ENCODE measurements around the gene STMN3.

The STMN3 gene

GRCh38 chr20:63685269-63686026, 32.2 kb upstream of the STMN3 start:
- no peak for TF ChIP-seq CTCF (IDR thresholded peaks at IDR 0.05; ENCODE audit: low read depth, low read length)
- DNase-seq = no peak
- H3K9me3 ChIP-seq (ENCODE audit: severe bottlenecking) = no peaks in the 10 kb centered on the region
- no peak overlapping the region for H3K27ac ChIP-seq
- no peaks in the 10 kb centered on the region for H3K27me3 ChIP-seq (ENCODE audit: insufficient read depth, low read depth, severe bottlenecking)
- peaks cover 9% of the 10 kb centered on the region for H3K36me3 ChIP-seq
- no peak overlapping the region for H3K4me3 ChIP-seq (ENCODE audit: low read depth, low read length)

- Histone ChIP-seq H3K27me3 (ENCODE audit: insufficient read depth, low read depth, severe bottlenecking) (no peaks in the 10 kb centered on the region), H3K27ac (no peak overlapping the region), H3K36me3 (peaks cover 16% of the 10 kb centered on the region), H3K9me3 (ENCODE audit: severe bottlenecking) (no peaks in the 10 kb centered on the region), H3K4me3 (ENCODE audit: low read depth, low read length) (no peak overlapping the region)
- no peak for DNase-seq
- TF ChIP-seq CTCF (IDR thresholded peaks at IDR 0.05; ENCODE audit: low read depth, low read length) = no peak
Measured at GRCh38 chr20:63682384-63683139, 29.3 kb upstream of the STMN3 start.

GRCh38 chr20:63681609-63682142, 28.5 kb upstream of the STMN3 start:
- H3K27ac ChIP-seq = no peak overlapping the region
- no peaks in the 10 kb centered on the region for H3K9me3 ChIP-seq (ENCODE audit: severe bottlenecking)
- no peak for TF ChIP-seq CTCF (IDR thresholded peaks at IDR 0.05; ENCODE audit: low read depth, low read length)
- DNase-seq = no peak
- no peaks in the 10 kb centered on the region for H3K27me3 ChIP-seq (ENCODE audit: insufficient read depth, low read depth, severe bottlenecking)
- H3K4me3 ChIP-seq (ENCODE audit: low read depth, low read length) = no peak overlapping the region
- H3K36me3 ChIP-seq = peaks cover 18% of the 10 kb centered on the region

- H3K4me3 ChIP-seq (ENCODE audit: low read depth, low read length) = no peak overlapping the region
- TF ChIP-seq CTCF (IDR thresholded peaks at IDR 0.05; ENCODE audit: low read depth, low read length) = no peak
- H3K27ac ChIP-seq = no peak overlapping the region
- no peaks in the 10 kb centered on the region for H3K9me3 ChIP-seq (ENCODE audit: severe bottlenecking)
- no peaks in the 10 kb centered on the region for H3K27me3 ChIP-seq (ENCODE audit: insufficient read depth, low read depth, severe bottlenecking)
- no peak for DNase-seq
- H3K36me3 ChIP-seq = peaks cover 25% of the 10 kb centered on the region
Measured at GRCh38 chr20:63680857-63681608, 27.8 kb upstream of the STMN3 start.

- H3K36me3 ChIP-seq = peaks cover 24% of the 10 kb centered on the region
- no peak overlapping the region for H3K4me3 ChIP-seq (ENCODE audit: low read depth, low read length)
- H3K27me3 ChIP-seq (ENCODE audit: insufficient read depth, low read depth, severe bottlenecking) = no peaks in the 10 kb centered on the region
- no peaks in the 10 kb centered on the region for H3K9me3 ChIP-seq (ENCODE audit: severe bottlenecking)
- TF ChIP-seq CTCF (IDR thresholded peaks at IDR 0.05; ENCODE audit: low read depth, low read length) = no peak
- no peak for DNase-seq
- H3K27ac ChIP-seq = no peak overlapping the region
Measured at GRCh38 chr20:63680427-63680826, 27.2 kb upstream of the STMN3 start.
